NCI-H748 treated with DMSO at 0.1 percent for 48 hours (cell line): ENCODE data around the gene ALG10B.
"Not testable (repeated sequence)": the region's sequence is repeated elsewhere in the genome, so short reads cannot be mapped to it uniquely, and the experiment has no call there.

Experiments used
- DNase-seq: peaks from one replicate; lab custom pipeline; 2025; lab: John Stamatoyannopoulos, UW

ALG10B gene, protein sequence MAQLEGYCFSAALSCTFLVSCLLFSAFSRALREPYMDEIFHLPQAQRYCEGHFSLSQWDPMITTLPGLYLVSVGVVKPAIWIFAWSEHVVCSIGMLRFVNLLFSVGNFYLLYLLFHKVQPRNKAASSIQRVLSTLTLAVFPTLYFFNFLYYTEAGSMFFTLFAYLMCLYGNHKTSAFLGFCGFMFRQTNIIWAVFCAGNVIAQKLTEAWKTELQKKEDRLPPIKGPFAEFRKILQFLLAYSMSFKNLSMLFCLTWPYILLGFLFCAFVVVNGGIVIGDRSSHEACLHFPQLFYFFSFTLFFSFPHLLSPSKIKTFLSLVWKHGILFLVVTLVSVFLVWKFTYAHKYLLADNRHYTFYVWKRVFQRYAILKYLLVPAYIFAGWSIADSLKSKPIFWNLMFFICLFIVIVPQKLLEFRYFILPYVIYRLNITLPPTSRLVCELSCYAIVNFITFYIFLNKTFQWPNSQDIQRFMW

DNA sequence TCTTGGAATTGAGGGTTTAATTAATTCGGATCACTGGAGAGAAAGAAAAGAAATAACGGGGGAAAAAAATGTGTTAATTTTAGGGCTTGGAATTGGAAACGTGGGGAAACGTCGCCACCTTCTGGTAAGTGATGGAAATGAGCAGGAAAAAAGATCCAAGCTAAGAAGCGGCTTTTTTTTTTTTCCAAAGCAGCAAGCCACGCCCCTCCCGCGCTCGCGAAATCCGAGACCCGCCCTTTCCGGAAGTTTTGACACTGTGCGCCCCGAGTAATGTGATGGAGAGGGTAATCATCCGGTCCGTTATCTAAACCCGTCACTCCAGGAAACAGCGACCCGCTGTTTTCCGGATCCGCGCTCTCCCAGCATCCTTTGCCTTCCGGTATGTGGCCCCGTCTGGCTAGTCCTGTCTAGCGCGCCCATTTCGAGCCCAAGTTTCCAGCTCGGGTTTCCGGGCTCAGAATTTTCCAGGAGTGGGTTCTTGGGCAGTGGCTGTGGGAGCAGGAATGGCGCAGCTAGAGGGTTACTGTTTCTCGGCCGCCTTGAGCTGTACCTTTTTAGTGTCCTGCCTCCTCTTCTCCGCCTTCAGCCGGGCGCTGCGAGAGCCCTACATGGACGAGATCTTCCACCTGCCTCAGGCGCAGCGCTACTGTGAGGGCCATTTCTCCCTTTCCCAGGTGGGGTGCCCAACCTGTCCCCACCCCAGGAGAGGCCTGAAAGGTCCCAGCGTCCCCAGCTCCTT lies at the start of gene ALG10B:
Gene ALG10B (plus strand): TSS at position 384 of the 739 bp plus-strand sequence. CDS start 120 bp downstream, at position 504.
- peak; percentile 92 for DNase-seq

DNA sequence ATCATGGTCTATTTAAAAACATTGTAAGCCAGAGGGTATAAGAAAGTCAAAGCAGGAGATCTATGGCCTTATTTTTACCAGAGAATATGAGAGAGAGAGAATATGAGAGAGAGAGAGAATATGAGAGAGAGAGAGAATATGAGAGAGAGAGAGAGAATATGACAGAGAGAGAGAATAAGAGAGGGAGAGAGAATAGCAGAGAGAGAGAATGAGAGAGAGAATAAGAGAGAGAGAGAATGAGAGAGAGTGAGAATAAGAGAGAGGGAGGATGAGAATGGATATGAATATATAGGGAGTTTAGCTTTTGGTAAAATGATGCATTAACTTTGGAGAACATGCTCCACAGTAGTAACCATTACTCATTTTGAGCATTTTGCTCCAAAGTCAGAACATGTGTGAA lies 48.0 kb upstream of the ALG10B start:
- DNase-seq = no peak

DNA sequence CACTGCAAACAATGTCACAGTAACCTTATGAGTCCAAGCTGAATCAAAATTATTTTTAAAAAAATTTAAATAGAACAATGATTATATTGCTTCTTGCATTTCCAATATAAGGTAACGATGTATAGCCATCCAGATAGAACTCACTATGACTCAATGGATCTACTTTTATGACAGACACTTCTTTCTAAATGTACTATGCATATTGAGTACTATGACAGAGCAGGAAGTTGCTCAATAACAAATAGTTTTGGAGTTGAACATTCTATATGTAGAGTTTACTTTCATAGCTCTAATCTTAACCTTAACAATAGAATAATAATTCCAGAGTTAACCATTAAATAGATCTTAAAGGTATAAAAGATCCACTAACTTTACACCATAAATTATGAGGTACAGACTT lies 46.7 kb upstream of the ALG10B start:
- no peak for DNase-seq

DNA sequence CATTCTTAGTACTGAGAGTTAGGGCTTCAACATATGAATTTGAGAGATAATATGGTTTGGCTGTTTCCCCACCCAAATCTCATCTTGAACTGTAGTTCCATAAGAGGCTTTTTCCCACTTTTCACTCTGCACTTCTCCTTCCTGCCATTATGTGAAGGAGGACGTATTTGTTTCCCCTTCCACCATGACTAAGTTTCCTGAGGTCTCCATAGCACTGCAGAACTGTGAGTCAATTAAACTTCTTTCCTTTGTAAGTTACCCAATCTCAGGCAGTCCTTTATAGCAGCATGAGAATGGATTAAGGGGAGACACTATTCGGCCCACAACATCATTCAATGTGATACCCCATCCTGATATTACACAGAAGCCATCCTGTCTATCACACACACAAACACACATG lies 36.8 kb upstream of the ALG10B start:
- DNase-seq = no peak

DNA sequence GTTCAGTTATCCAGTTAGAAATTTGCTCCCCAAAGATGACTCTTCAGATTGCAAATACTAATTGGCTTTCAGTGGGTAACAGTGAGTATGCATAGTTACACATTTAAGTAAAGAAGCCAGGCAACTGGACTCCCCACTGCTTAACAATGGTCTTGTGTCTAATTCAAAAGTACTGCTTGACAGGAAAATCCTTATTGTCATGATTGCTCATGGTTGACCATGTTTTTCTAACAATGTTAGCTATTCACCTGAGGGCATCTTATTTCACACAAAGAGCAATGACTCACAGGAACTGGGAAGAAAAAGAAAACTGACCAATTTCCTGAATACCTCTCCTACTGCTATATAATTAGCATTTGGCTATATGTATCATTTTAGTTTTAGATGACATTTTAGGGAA lies 33.7 kb upstream of the ALG10B start:
- DNase-seq = no peak

DNA sequence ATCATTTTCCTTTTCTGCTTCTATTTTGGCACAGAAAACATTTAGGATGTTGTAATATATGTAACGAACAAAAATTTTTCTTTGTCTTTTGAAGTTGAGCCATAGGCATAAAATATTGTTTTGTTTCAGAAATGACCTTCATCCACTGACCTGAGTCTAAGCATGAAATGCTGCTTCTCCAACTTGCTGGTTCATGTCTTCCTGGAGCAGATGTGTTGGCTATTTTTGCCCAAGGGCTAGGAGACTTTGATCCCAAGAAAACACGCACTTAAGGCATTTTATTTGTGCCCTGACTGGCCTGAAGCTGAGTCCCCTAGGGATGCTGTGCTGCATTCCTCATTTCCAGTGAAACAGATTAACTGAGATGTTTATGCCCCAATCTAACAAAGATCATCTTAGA lies 27.2 kb upstream of the ALG10B start:
- DNase-seq = no peak

DNA sequence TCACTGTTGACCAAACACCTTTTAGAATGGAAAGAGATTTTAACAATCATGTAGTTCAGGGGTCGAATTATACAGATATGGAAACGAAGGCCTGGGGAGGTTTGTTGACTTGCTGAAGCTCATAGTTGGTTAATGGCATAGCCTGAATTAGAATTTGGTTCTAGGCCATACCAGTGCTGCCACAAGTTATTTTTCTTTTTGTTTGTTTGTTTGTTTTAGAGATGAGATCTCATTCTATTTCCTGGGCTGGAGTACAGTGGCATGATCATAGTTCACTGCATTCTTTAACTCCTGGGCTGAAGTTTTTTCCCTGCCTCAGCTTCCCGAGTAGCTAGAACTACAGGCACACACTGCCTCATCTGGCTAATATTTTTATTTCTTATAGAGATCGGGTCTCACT lies 25.4 kb upstream of the ALG10B start:
- no peak for DNase-seq

DNA sequence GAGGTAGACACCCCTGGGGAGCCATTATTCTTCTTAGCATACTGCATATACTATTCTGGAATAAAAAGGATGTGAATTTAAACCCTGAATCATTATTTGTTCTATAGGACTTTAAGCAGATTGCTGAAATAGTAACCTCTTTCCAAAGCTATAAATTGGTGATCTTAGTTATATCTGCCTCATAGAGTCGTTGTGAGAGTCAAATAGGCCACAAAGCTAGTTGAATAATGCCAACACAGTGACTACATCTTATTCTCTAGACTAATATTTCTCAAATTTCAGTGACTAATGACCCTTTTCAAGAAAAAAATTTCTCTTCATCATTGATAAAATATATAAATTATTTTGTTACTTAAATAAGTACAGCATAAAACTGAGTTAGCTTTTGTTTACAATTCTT lies 13.6 kb upstream of the ALG10B start:
- not testable (repeated sequence) for DNase-seq

DNA sequence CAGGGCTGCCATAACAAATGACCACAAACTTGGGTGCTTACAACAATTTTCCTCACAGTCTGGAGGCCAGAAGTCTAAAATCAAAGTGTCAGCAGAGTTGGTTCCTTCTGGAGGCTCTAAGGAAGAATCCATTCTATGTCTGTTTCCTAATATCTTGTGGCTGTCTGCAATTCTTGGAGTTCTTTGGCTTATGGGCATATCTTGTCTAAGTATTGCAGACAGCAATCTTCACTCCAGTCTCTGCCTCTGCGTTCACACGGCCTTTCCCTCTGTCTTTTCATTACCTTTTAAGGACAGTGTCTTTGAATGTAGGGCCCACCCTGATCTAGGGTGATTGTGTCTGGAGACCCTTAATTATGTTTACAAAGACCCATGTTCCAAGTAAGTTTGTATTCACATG lies 5.4 kb downstream of the ALG10B start:
- DNase-seq = not testable (repeated sequence)

DNA sequence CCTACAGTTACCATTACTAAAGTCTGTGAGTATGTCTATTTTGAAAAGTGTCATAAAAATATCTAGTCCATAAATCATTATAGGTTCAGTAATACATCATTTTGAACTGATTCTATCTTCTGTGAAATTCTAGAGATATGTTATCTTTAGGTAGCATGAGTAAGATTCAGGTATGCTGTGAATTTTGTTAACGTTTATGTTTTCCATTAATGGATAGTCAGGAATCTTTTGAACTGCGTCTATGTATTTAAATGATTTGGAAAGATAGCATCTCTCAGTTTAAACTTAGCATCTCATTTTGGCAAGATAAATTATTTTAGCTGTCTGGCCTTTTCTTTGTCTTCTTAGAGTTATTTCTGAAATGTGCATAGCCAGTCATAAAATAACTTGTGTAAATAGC lies 8.3 kb downstream of the ALG10B start:
- DNase-seq = no peak

DNA sequence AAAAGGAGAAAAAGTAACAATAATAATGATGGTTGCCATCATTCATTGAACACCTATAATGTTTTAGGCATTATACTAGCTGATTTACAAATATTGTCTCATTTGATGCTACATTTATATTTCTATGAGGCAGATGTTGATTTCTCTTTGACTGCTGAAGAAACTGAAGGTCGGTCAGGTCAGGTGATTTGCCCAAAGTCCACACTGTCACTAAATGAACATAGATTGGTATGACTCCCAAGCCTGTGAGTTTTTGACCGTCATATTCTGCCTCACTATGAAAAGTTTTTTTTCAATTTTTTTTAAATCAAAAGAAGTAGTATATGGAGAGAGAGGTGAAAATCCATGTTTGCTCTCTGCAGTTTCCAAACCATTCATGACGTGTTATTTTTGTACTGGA lies 10.8 kb downstream of the ALG10B start:
- no peak for DNase-seq

DNA sequence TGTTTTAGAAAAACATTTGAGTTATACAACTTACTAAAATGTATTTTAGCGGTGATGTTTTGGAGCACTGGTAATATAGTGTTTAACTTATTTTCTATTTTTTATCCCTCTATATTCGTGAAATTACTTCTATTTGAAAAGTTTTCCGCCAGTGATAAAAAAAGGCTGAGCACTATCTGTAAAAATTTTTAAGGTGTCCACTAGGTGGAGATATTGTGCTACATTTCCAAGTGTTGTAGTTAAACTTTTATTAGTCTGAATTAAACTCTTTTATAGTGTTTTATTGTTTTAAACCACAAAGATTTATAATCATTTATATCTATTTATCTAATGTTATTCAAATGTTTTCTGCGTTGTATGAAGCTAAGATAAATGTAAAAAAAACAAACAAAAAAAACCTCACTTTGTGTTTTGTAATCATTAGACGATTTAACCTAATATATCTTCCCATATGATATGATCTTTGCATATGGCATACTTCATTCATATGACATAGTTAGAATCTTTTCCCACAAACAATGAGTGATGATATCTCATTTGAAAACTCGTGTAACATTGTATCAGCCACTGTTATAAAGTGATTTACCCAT lies 11.8 kb downstream of the ALG10B start:
- peak; percentile 19 for DNase-seq

DNA sequence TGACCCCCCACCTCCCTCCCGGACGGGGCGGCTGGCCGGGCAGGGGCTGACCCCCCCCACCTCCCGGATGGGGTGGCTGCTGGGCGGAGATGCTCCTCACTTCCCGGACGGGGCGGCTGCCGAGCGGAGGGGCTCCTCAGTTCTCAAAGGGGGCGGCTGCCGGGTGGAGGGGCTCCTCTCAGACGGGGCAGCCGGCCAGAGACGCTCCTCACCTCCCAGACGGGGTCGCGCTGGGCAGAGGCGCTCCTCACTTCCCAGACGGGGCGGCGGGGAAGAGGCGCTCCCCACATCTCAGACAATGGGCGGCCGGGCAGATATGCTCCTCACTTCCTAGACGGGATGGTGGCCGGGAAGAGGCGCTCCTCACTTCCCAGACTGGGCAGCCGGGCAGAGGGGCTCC lies 13.8 kb downstream of the ALG10B start:
- not testable (repeated sequence) for DNase-seq

DNA sequence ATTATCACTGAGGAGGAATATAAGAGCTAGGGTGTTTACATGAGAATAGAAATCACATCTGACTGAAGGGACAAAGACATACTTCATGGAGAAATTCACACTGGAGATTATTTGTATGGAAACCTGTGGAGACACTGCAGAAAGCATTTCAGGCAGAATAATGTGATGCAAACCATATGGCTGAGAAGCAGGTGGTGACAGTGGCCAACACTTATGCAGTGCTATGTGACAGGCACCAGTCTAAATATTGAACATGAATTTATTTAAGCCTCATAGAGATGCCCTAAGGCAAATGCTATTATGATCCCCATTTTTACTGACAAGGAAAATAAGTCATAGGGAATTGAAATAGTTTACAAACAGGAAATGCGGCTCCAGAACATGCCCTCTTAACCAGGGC lies 16.2 kb downstream of the ALG10B start:
- no peak for DNase-seq

DNA sequence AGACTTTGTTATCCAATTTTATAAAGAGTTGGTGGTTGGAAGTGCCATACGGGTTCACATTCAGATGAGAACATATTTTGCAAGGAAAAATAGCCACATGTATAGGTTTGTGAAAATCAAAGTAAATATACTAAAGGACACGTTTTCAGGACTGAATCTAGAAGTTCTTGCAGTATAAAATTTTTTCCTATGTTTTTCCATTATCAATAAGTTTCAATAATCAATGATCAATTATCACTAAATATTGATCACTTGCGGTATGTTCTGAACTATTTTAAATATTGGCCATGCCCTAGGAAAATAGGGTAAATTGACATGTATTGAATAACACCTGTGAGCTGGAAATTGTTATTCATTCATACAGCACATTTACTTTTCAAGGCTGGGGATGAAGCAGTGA lies 25.9 kb downstream of the ALG10B start:
- no peak for DNase-seq

DNA sequence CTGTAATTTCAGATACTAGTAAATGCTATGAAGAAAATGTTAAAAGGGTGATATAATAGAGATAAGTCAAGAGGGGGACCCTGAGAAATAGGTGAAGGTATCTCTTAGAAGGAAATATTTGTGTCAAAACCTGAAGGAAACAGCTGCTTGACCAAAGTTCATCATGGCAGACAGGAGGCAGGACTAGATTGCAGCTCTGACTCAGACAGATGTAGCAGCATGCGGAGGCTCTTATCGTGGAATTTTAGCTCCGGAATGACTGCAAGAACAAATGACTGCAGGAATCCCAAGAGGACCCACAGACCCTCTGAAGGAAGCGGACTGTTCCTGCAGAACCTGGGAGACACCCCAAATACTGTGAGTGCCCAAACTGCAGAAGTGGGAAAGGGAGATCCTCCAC lies 26.7 kb downstream of the ALG10B start:
- DNase-seq = not testable (repeated sequence)

DNA sequence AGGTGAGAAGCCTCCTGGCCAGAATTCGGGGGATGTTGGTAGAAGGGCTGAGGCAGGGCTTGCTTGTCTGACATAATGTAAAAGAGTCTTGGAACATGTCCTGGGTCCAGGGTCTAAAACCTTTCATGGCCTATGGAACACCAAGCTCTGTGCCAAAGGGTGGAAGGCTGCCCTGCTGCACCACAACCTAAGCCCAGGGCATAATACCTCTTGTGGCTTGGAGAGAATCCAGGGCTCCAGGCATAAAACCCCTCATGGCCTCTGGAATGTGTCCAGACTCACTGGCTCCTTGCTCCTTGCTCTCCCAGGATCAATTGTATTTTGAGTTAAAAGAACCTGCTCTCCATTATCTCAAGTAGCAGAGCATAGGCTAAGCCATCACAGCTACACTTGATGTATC lies 27.3 kb downstream of the ALG10B start:
- DNase-seq = not testable (repeated sequence)

DNA sequence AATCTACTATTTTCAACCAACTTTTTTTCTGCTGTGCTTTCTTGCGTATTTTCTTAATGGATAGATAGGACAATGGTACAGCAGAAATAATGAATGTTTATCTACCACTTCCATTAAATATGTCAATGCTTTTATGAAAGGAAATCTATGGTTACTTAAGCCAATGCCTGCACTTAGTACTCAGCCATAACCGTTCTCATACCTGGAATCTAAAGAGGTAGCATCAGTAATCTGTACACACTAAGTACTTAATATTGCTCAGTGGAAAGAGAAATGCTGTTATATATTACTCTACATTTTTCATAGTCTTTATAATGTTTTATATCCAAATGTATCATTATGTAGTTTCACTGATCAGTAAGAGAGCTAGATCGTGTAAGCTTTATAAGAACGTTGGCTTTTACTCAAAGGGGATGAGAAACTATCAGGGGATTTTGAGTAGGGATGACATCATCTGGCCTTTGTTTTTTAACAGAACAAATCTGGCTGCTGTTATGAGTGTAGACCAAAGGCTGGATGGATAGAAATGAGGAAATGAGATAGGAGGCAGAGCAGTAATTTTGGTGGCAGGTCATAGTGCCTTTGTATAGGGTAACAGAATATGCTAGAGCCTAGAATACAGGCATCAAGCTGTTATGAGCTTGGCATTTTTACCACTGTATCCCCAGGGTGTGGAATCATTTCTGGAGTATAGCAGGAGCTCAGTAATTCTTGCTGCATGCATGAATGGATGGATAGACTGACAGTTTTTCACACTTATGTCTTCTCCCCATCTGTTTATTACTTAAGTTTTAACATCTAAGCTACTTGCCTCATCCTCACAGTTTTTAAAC lies 34.0 kb downstream of the ALG10B start:
- no peak for DNase-seq

DNA sequence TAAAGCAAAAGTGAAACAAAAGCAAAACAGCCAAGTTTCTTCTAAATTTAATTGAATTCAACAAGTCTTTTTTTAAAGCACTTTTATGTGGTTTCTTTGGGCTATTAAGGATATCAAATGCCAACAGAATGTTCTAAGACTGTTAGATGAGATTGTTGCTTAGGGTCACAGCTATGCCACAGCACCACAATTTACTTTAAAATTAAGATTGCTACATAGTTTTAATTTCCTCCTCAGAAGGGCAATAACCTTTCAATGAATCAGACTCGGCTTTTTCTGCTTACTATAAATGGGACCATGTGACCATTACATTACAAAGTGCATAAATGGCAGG lies 34.6 kb downstream of the ALG10B start:
- not testable (repeated sequence) for DNase-seq

DNA sequence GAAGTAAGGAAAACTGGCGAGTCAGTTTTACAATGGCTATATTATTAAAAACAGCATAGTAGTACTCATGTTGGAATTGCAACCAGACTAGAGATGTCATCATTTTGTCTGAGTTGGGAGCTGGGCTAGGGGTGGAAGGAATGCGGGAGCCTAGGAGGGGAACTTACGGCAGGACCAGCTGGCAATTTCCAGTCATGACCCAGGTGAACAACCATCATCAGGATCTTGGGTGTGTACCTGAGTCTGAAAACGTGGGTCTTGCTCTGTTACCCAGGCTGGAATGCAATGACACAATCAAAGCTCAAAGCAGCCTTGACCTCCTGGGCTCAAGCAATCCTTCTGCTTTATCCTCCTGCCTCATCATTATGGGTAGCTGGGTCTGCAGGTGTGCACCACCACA lies 50.9 kb downstream of the ALG10B start:
- no peak for DNase-seq

DNA sequence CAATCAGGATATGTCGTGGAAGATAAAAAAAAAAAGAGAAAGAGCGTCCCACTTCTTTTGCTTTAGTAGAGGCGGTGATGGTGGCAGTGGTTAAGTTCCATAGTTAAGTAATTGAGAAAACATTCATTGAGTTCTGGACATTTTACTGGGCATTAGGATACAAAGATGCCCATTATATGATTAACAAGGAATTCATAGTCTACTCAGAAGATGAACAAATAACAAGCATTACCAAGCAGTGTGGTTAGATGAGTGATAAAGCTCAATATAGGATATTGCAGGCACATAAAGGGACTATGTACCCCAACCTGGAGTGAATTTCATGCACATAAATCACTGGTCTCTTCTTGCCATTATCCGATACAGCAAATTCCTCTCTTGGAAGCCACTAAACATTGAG lies 53.7 kb downstream of the ALG10B start:
- no peak for DNase-seq

DNA sequence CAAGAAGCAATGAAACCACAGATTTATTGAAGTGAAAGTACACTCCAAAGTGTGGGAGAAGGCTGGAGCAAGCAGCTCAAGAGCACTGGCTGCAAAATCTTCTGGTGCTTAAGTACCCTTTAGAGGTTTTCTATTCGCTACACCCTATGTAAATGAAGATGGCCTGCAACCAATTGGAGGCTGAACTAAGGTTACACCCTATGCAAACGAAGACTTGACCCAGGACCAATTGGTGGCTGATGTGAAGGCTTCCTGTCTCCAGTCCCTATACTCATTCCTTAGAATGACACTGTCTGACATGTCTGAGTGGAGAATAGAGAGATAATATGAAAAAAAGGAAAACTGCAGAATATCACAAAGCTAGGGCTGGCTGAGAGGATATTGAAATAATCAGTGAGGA lies 57.2 kb downstream of the ALG10B start:
- no peak for DNase-seq
